ENCODE measurements around the gene SLC25A19.

SLC25A19 gene

GRCh38 chr17:75241502-75241901 lies 47.7 kb downstream of the SLC25A19 start:
- Histone ChIP-seq H3K9me3 (ENCODE audit: low read depth, low read length) (no peaks in the 10 kb centered on the region), H3K9ac (ENCODE audit: insufficient read length) (no peak overlapping the region), H3K27ac (no peak overlapping the region), H3K4me3 (no peak overlapping the region), H3K36me3 (ENCODE audit: insufficient read depth, low read length) (peaks cover 84% of the 10 kb centered on the region)
- TF ChIP-seq POLR2AphosphoS5 (IDR thresholded peaks at IDR 0.05; ENCODE audit: borderline replicate concordance, low read depth, low read length) (no peak), FOXP2 (optimal IDR thresholded peaks at IDR 0.05; ENCODE audit: control extremely low read depth, extremely low read length, insufficient read depth) (no peak), EZH2 (IDR thresholded peaks at IDR 0.05) (no peak)
- DNase-seq (ENCODE audit: low read depth, low spot score): no peak

- Histone ChIP-seq H3K4me3 (no peak overlapping the region), H3K9me3 (ENCODE audit: low read depth, low read length) (no peaks in the 10 kb centered on the region), H3K9ac (ENCODE audit: insufficient read length) (no peak overlapping the region), H3K27ac (no peak overlapping the region), H3K36me3 (ENCODE audit: insufficient read depth, low read length) (peaks cover 84% of the 10 kb centered on the region)
- DNase-seq (ENCODE audit: low read depth, low spot score): no peak
- TF ChIP-seq FOXP2 (optimal IDR thresholded peaks at IDR 0.05; ENCODE audit: control extremely low read depth, extremely low read length, insufficient read depth): no peak
- TF ChIP-seq EZH2 (IDR thresholded peaks at IDR 0.05): no peak
- no peak for TF ChIP-seq POLR2AphosphoS5 (IDR thresholded peaks at IDR 0.05; ENCODE audit: borderline replicate concordance, low read depth, low read length)
Observed at GRCh38 chr17:75241143-75241430, 48.1 kb downstream of the SLC25A19 start.

- Histone ChIP-seq H3K27ac (no peak overlapping the region), H3K4me3 (no peak overlapping the region), H3K9ac (ENCODE audit: insufficient read length) (no peak overlapping the region), H3K9me3 (ENCODE audit: low read depth, low read length) (no peaks in the 10 kb centered on the region), H3K36me3 (ENCODE audit: insufficient read depth, low read length) (peaks cover 81% of the 10 kb centered on the region)
- TF ChIP-seq FOXP2 (optimal IDR thresholded peaks at IDR 0.05; ENCODE audit: control extremely low read depth, extremely low read length, insufficient read depth): no peak
- TF ChIP-seq POLR2AphosphoS5 (IDR thresholded peaks at IDR 0.05; ENCODE audit: borderline replicate concordance, low read depth, low read length): peak; percentile 36; the same call in 1 of the 2 replicates
- no peak for TF ChIP-seq EZH2 (IDR thresholded peaks at IDR 0.05)
- no peak for DNase-seq (ENCODE audit: low read depth, low spot score)
Observed at GRCh38 chr17:75240394-75241142, 48.7 kb downstream of the SLC25A19 start.

- Histone ChIP-seq H3K9ac (ENCODE audit: insufficient read length) (no peak overlapping the region), H3K36me3 (ENCODE audit: insufficient read depth, low read length) (peaks cover 82% of the 10 kb centered on the region), H3K27ac (no peak overlapping the region), H3K9me3 (ENCODE audit: low read depth, low read length) (no peaks in the 10 kb centered on the region), H3K4me3 (no peak overlapping the region)
- no peak for DNase-seq (ENCODE audit: low read depth, low spot score)
- TF ChIP-seq FOXP2 (optimal IDR thresholded peaks at IDR 0.05; ENCODE audit: control extremely low read depth, extremely low read length, insufficient read depth): no peak
- TF ChIP-seq POLR2AphosphoS5 (IDR thresholded peaks at IDR 0.05; ENCODE audit: borderline replicate concordance, low read depth, low read length): no peak
Observed at GRCh38 chr17:75239778-75240393, 49.3 kb downstream of the SLC25A19 start.

GRCh38 chr17:75239214-75239613 lies 50.0 kb downstream of the SLC25A19 start:
- Histone ChIP-seq H3K4me3 (no peak overlapping the region), H3K36me3 (ENCODE audit: insufficient read depth, low read length) (peaks cover 83% of the 10 kb centered on the region), H3K9me3 (ENCODE audit: low read depth, low read length) (no peaks in the 10 kb centered on the region), H3K9ac (ENCODE audit: insufficient read length) (no peak overlapping the region), H3K27ac (no peak overlapping the region)
- TF ChIP-seq FOXP2 (optimal IDR thresholded peaks at IDR 0.05; ENCODE audit: control extremely low read depth, extremely low read length, insufficient read depth) (no peak), POLR2AphosphoS5 (IDR thresholded peaks at IDR 0.05; ENCODE audit: borderline replicate concordance, low read depth, low read length) (no peak; the same call in 1 of the 2 replicates), EZH2 (IDR thresholded peaks at IDR 0.05) (no peak)
- DNase-seq (ENCODE audit: low read depth, low spot score): no peak

GRCh38 chr17:75238684-75239191 lies 50.5 kb downstream of the SLC25A19 start:
- peaks cover 81% of the 10 kb centered on the region for H3K36me3 ChIP-seq (ENCODE audit: insufficient read depth, low read length)
- no peak overlapping the region for H3K27ac ChIP-seq
- H3K9me3 ChIP-seq (ENCODE audit: low read depth, low read length): no peaks in the 10 kb centered on the region
- no peak for TF ChIP-seq FOXP2 (optimal IDR thresholded peaks at IDR 0.05; ENCODE audit: control extremely low read depth, extremely low read length, insufficient read depth)
- no peak; the same call in 1 of the 2 replicates for TF ChIP-seq POLR2AphosphoS5 (IDR thresholded peaks at IDR 0.05; ENCODE audit: borderline replicate concordance, low read depth, low read length)
- TF ChIP-seq EZH2 (IDR thresholded peaks at IDR 0.05): no peak
- no peak for DNase-seq (ENCODE audit: low read depth, low spot score)
- H3K9ac ChIP-seq (ENCODE audit: insufficient read length): no peak overlapping the region
- H3K4me3 ChIP-seq: no peak overlapping the region

GRCh38 chr17:75238020-75238580 lies 51.1 kb downstream of the SLC25A19 start:
- Histone ChIP-seq H3K36me3 (ENCODE audit: insufficient read depth, low read length) (peaks cover 77% of the 10 kb centered on the region), H3K9ac (ENCODE audit: insufficient read length) (no peak overlapping the region), H3K9me3 (ENCODE audit: low read depth, low read length) (no peaks in the 10 kb centered on the region), H3K4me3 (no peak overlapping the region), H3K27ac (no peak overlapping the region)
- DNase-seq (ENCODE audit: low read depth, low spot score): no peak
- no peak for TF ChIP-seq POLR2AphosphoS5 (IDR thresholded peaks at IDR 0.05; ENCODE audit: borderline replicate concordance, low read depth, low read length)
- no peak for TF ChIP-seq EZH2 (IDR thresholded peaks at IDR 0.05)
- TF ChIP-seq FOXP2 (optimal IDR thresholded peaks at IDR 0.05; ENCODE audit: control extremely low read depth, extremely low read length, insufficient read depth): no peak

Measured in SK-N-MC (cell line).